H1 (cell line): Measurements from ENCODE around the gene MRPS34. TPM values are rescaled to one million over a fixed set of nuclear protein-coding genes. Genes with fewer than 3 reads are reported as not detected.

Experiments
- HDAC2 ChIP-seq, 2 experiments: fragments of 300-600 bp in 1 of 2; sonication (generic) in 1 of 2; IDR thresholded peaks; 2 replicates each; pipeline ENCODE4 v1.6.1; 2011 to 2012; ENCODE audit warnings: low read depth in 2 of 2, low read length in 2 of 2, mild to moderate bottlenecking in 2 of 2, moderate library complexity in 2 of 2, borderline replicate concordance in 1 of 2, inconsistent platforms in 1 of 2
- HDAC6 ChIP-seq: IDR thresholded peaks from one replicate; pipeline ENCODE4 v1.7.1; 2012; ENCODE audit warnings: low read depth, mild to moderate bottlenecking, inconsistent platforms, low read length, moderate library complexity
- NRF1 ChIP-seq: IDR thresholded peaks from 2 replicates; pipeline ENCODE4 v1.6.1; 2011; ENCODE audit warnings: mild to moderate bottlenecking, low read depth, low read length, improper control_type of control experiment
- POU5F1 ChIP-seq: IDR thresholded peaks from 2 replicates; pipeline ENCODE4 v1.6.1; 2011; ENCODE audit warnings: low read depth, mild to moderate bottlenecking, low read length, moderate library complexity
- RAD21 ChIP-seq, 2 experiments: IDR thresholded peaks in 1 of 2; conservative IDR thresholded peaks in 1 of 2; 2 replicates each; pipeline ENCODE4 v1.6.1; 2011; ENCODE audit warnings: low read depth in 2 of 2, low read length in 2 of 2, improper control_type of control experiment in 1 of 2, inconsistent platforms in 1 of 2, mild to moderate bottlenecking in 1 of 2, moderate library complexity in 1 of 2
- TAF7 ChIP-seq: optimal IDR thresholded peaks from 2 replicates; pipeline ENCODE3; 2011; ENCODE audit warnings: low read depth, mild to moderate bottlenecking, inconsistent platforms, low read length, moderate library complexity, borderline replicate concordance
- TCF12 ChIP-seq: IDR thresholded peaks from 2 replicates; pipeline ENCODE4 v1.6.1; 2011; ENCODE audit warnings: low read depth, mild to moderate bottlenecking, low read length
- TEAD4 ChIP-seq: IDR thresholded peaks from 2 replicates; pipeline ENCODE4 v1.6.1; 2012; ENCODE audit warnings: low read depth, low read length, inconsistent platforms, mixed read lengths
- polyA plus RNA-seq, 7 experiments: library from polyadenylated mRNA; depleted of rRNA in 3 of 7; stranded (reverse) in 5 of 7; unstranded in 2 of 7; fragments of >200 nt in 5 of 7; fragments of 200-250 nt in 2 of 7; gene quantifications; 1 replicate in 5 of 7; 2 replicates in 1 of 7; 4 replicates in 1 of 7; pipeline versions ENCODE4 v1.2.1 to v1.2.3, GENCODE V29; 2011 to 2013; ENCODE audit warnings: missing spikeins in 2 of 7, mixed read lengths in 2 of 7
- total RNA-seq: library from RNA; stranded (reverse); fragmentation: NEBNext Ultra II Directional; extraction: Animal tissue kit (Norgen Biotek cat#: 25700); gene quantifications from 2 replicates; pipeline ENCODE4 v1.2.1, GENCODE V29; 2021
- TF ChIP-seq, protein P1 (sequence below): fragments of 300-600 bp; sonication (generic); IDR thresholded peaks from 2 replicates; pipeline ENCODE4 v1.7.1; 2012; ENCODE audit warnings: low read length, moderate library complexity, mild to moderate bottlenecking, inconsistent platforms; ENCODE audit not compliant: insufficient replicate concordance

The MRPS34 gene
- total and polyA plus RNA-seq, 2 of the 8 experiments (the other 6 are each of a cell fraction or from before 2014, with no cell fraction given), result 168 to 252 TPM

DNA sequence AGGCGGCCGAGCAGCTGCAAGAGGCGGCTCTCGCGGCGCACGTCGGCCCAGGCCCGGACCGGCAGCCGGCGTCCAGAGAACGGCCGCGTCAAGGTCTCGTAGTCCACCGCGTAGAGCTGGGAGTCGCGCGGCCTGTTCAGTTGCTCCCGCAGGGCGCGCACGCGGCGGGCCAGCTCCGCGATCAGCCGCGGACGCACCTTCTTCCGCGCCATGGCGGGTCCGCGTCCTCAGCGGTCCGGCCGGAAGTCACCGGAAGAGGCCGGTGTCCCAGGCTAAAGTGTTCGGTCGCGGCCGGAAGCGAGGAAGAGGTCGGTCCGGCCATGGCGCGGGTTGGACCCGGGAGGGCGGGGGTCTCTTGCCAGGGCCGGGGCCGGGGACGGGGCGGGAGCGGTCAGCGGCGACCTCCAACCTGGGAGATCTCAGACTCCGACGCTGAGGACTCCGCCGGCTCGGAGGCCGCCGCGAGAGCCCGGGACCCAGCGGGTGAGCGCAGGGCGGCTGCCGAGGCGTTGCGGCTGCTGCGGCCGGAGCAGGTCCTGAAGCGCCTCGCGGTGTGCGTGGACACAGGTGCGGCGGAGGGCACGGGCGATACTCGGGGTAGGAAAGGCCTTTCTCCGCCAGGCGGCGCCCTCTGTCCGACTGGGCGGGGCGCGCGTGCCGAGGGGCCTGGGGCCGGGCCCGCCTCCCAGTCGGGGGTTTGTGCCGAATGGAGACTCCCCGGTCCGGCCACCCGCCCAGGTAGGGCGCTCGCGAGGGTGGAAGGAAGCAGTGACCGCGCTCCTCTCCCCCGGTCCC lies at the start of gene MRPS34 (continued):
- peak; percentile 87 for TF ChIP-seq TAF7
- 0 out of 2 replicates have a peak, but pooled peaks have one; percentile 48 for TF ChIP-seq TCF12
- TF ChIP-seq RAD21 (IDR thresholded peaks at IDR 0.05 in 1 of 2, conservative IDR thresholded peaks at IDR 0.05 in 1 of 2; ENCODE audit: low read depth in 2 of 2, low read length in 2 of 2), result peak; percentile 27 to 50; a peak in 3 of 4 replicates
- 0 out of 4 replicates have a peak, but pooled peaks have one; percentile 20 to 76 for TF ChIP-seq HDAC2 (IDR thresholded peaks at IDR 0.05; ENCODE audit: borderline replicate concordance in 1 of 2, low read depth in 2 of 2, low read length in 2 of 2)
- no peak for TF ChIP-seq HDAC6
- TF ChIP-seq, protein P1, sequence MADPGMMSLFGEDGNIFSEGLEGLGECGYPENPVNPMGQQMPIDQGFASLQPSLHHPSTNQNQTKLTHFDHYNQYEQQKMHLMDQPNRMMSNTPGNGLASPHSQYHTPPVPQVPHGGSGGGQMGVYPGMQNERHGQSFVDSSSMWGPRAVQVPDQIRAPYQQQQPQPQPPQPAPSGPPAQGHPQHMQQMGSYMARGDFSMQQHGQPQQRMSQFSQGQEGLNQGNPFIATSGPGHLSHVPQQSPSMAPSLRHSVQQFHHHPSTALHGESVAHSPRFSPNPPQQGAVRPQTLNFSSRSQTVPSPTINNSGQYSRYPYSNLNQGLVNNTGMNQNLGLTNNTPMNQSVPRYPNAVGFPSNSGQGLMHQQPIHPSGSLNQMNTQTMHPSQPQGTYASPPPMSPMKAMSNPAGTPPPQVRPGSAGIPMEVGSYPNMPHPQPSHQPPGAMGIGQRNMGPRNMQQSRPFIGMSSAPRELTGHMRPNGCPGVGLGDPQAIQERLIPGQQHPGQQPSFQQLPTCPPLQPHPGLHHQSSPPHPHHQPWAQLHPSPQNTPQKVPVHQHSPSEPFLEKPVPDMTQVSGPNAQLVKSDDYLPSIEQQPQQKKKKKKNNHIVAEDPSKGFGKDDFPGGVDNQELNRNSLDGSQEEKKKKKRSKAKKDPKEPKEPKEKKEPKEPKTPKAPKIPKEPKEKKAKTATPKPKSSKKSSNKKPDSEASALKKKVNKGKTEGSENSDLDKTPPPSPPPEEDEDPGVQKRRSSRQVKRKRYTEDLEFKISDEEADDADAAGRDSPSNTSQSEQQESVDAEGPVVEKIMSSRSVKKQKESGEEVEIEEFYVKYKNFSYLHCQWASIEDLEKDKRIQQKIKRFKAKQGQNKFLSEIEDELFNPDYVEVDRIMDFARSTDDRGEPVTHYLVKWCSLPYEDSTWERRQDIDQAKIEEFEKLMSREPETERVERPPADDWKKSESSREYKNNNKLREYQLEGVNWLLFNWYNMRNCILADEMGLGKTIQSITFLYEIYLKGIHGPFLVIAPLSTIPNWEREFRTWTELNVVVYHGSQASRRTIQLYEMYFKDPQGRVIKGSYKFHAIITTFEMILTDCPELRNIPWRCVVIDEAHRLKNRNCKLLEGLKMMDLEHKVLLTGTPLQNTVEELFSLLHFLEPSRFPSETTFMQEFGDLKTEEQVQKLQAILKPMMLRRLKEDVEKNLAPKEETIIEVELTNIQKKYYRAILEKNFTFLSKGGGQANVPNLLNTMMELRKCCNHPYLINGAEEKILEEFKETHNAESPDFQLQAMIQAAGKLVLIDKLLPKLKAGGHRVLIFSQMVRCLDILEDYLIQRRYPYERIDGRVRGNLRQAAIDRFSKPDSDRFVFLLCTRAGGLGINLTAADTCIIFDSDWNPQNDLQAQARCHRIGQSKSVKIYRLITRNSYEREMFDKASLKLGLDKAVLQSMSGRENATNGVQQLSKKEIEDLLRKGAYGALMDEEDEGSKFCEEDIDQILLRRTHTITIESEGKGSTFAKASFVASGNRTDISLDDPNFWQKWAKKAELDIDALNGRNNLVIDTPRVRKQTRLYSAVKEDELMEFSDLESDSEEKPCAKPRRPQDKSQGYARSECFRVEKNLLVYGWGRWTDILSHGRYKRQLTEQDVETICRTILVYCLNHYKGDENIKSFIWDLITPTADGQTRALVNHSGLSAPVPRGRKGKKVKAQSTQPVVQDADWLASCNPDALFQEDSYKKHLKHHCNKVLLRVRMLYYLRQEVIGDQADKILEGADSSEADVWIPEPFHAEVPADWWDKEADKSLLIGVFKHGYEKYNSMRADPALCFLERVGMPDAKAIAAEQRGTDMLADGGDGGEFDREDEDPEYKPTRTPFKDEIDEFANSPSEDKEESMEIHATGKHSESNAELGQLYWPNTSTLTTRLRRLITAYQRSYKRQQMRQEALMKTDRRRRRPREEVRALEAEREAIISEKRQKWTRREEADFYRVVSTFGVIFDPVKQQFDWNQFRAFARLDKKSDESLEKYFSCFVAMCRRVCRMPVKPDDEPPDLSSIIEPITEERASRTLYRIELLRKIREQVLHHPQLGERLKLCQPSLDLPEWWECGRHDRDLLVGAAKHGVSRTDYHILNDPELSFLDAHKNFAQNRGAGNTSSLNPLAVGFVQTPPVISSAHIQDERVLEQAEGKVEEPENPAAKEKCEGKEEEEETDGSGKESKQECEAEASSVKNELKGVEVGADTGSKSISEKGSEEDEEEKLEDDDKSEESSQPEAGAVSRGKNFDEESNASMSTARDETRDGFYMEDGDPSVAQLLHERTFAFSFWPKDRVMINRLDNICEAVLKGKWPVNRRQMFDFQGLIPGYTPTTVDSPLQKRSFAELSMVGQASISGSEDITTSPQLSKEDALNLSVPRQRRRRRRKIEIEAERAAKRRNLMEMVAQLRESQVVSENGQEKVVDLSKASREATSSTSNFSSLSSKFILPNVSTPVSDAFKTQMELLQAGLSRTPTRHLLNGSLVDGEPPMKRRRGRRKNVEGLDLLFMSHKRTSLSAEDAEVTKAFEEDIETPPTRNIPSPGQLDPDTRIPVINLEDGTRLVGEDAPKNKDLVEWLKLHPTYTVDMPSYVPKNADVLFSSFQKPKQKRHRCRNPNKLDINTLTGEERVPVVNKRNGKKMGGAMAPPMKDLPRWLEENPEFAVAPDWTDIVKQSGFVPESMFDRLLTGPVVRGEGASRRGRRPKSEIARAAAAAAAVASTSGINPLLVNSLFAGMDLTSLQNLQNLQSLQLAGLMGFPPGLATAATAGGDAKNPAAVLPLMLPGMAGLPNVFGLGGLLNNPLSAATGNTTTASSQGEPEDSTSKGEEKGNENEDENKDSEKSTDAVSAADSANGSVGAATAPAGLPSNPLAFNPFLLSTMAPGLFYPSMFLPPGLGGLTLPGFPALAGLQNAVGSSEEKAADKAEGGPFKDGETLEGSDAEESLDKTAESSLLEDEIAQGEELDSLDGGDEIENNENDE, result no peak
- TF ChIP-seq NRF1, result no peak
- no peak for TF ChIP-seq POU5F1
- TF ChIP-seq TEAD4, result no peak
